ENCODE data around the gene ETFDH. TPM values are rescaled to one million over a fixed set of nuclear protein-coding genes. Genes with fewer than 3 reads are reported as not detected.
"Not testable (repeated sequence)": the region's sequence is repeated elsewhere in the genome, so short reads cannot be mapped to it uniquely, and the experiment has no call there.

Gene ETFDH
- total RNA-seq, 2 experiments from 2014 or later, result 19.5 to 21.2 TPM

- POLR2A ChIA-PET; H3K4me3 Mint-ChIP-seq; ATAC-seq; H3K9me3 Mint-ChIP-seq (ENCODE audit: insufficient read depth); DNase-seq; H3K4me1 Mint-ChIP-seq (ENCODE audit: low read depth); H3K27me3 Mint-ChIP-seq (ENCODE audit: low read depth); CTCF ChIA-PET; H3K27ac Mint-ChIP-seq: not testable (repeated sequence)
- peaks cover 22% of the 10 kb centered on the region for H3K36me3 Mint-ChIP-seq (ENCODE audit: low read depth)
These were observed 8.1 kb upstream of the ETFDH start for GRCh38 chr4:158663707-158664625.

GRCh38 chr4:158664806-158665205 is 7.3 kb upstream of the ETFDH start:
- Mint-ChIP-seq H3K27ac (no peak overlapping the region), H3K27me3 (ENCODE audit: low read depth) (no peaks in the 10 kb centered on the region), H3K9me3 (ENCODE audit: insufficient read depth) (no peaks in the 10 kb centered on the region), H3K4me1 (ENCODE audit: low read depth) (peaks cover 14% of the 10 kb centered on the region), H3K36me3 (ENCODE audit: low read depth) (peaks cover 24% of the 10 kb centered on the region), H3K4me3 (no peak overlapping the region)
- ChIA-PET CTCF (no interaction called here), POLR2A (no interaction called here)
- DNase-seq (no peak), ATAC-seq (no peak)

GRCh38 chr4:158666892-158667291 is 5.2 kb upstream of the ETFDH start:
- Mint-ChIP-seq H3K4me1 (ENCODE audit: low read depth) (peaks cover 24% of the 10 kb centered on the region), H3K27ac (no peak overlapping the region), H3K27me3 (ENCODE audit: low read depth) (no peaks in the 10 kb centered on the region), H3K9me3 (ENCODE audit: insufficient read depth) (no peaks in the 10 kb centered on the region), H3K4me3 (no peak overlapping the region), H3K36me3 (ENCODE audit: low read depth) (peaks cover 24% of the 10 kb centered on the region)
- ATAC-seq, result no peak
- ChIA-PET POLR2A (interaction anchor here (0.7 kb wide), 1 partner anchor 73 kb away, joined by 4 read pairs; no protein-coding TSS in a partner anchor), CTCF (interaction anchor here (1.0 kb wide), 1 partner anchor 21 kb away, joined by 3 read pairs; no protein-coding TSS in a partner anchor)
- no peak for DNase-seq

DNA sequence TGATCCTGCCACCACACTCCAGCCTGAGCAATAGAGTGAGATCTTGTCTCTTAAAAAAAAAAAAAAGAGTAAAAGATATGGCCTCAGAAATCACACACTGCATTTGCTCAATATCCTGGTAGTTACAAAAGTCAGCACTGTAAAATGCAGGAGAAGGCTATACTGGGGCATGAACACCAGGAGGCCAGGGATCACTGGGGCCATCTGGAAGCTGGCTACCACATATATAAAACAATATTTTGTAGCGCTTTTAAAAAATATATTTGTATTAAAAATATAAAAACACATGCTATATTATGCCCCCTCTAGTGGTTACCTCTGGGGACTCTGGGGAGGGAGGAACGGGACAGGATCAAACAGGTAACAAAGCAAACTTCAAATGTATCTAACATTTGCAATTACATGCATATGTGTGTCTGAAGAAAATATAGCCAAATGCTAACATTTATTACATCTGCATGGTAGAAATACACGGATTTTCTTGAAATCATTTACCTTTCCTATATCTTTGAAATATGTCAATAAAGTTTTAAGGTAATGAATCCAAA is 4.4 kb upstream of the ETFDH start:
- Mint-ChIP-seq H3K4me1 (ENCODE audit: low read depth) (peaks cover 29% of the 10 kb centered on the region), H3K27me3 (ENCODE audit: low read depth) (no peaks in the 10 kb centered on the region), H3K27ac (no peak overlapping the region), H3K4me3 (no peak overlapping the region), H3K9me3 (ENCODE audit: insufficient read depth) (no peaks in the 10 kb centered on the region), H3K36me3 (ENCODE audit: low read depth) (peaks cover 24% of the 10 kb centered on the region)
- ATAC-seq (no peak), DNase-seq (peak; percentile 39)
- POLR2A ChIA-PET, result interaction anchor here (0.7 kb wide), 1 partner anchor 72 kb away, joined by 4 read pairs; no protein-coding TSS in a partner anchor
- CTCF ChIA-PET, result no interaction called here

GRCh38 chr4:158669310-158669709 is 2.8 kb upstream of the ETFDH start:
- Mint-ChIP-seq H3K27me3 (ENCODE audit: low read depth) (no peaks in the 10 kb centered on the region), H3K36me3 (ENCODE audit: low read depth) (peaks cover 24% of the 10 kb centered on the region), H3K27ac (no peak overlapping the region), H3K9me3 (ENCODE audit: insufficient read depth) (no peaks in the 10 kb centered on the region), H3K4me1 (ENCODE audit: low read depth) (peaks cover 30% of the 10 kb centered on the region), H3K4me3 (no peak overlapping the region)
- DNase-seq (no peak), ATAC-seq (no peak)
- CTCF ChIA-PET, result no interaction called here
- POLR2A ChIA-PET, result interaction anchor here (1.5 kb wide), 1 partner anchor 54 kb away, joined by 4 read pairs; no protein-coding TSS in a partner anchor

- ATAC-seq (peak; percentile 13), DNase-seq (peak; percentile 66)
- Mint-ChIP-seq H3K27me3 (ENCODE audit: low read depth) (no peaks in the 10 kb centered on the region), H3K27ac (peak overlapping the region; percentile 97), H3K9me3 (ENCODE audit: insufficient read depth) (no peaks in the 10 kb centered on the region), H3K4me3 (peak overlapping the region; percentile 97), H3K4me1 (ENCODE audit: low read depth) (peaks cover 34% of the 10 kb centered on the region), H3K36me3 (ENCODE audit: low read depth) (peaks cover 12% of the 10 kb centered on the region)
- ChIA-PET POLR2A (interaction anchor here (0.8 to 1.4 kb wide), 3 partner anchors 10 to 402 kb away, joined by 3 to 4 read pairs (median 3); no protein-coding TSS in a partner anchor), CTCF (interaction anchor here (0.9 to 1.3 kb wide), 2 partner anchors 10 to 53 kb away, joined by 3 to 4 read pairs; no protein-coding TSS in a partner anchor)
These were observed 976 bp upstream of the ETFDH start for GRCh38 chr4:158670975-158671664.

- CTCF ChIA-PET, result interaction anchor here (0.9 to 1.3 kb wide), 2 partner anchors 9 to 52 kb away, joined by 3 to 4 read pairs; no protein-coding TSS in a partner anchor
- POLR2A ChIA-PET, result interaction anchor here (0.8 to 1.4 kb wide), 3 partner anchors 9 to 402 kb away, joined by 3 to 4 read pairs (median 3); no protein-coding TSS in a partner anchor
- ATAC-seq (no peak), DNase-seq (no peak)
- H3K36me3 Mint-ChIP-seq (ENCODE audit: low read depth), result peaks cover 9% of the 10 kb centered on the region
- peak within 1 kb of the TSS; percentile 97 for H3K4me3 Mint-ChIP-seq
- H3K27ac Mint-ChIP-seq, result peak within 1 kb of the TSS; percentile 97
- no peaks in the 10 kb centered on the region for H3K9me3 Mint-ChIP-seq (ENCODE audit: insufficient read depth)
- H3K4me1 Mint-ChIP-seq (ENCODE audit: low read depth), result peaks cover 34% of the 10 kb centered on the region
- H3K27me3 Mint-ChIP-seq (ENCODE audit: low read depth), result no peaks in the 10 kb centered on the region
These were observed 506 bp upstream of the ETFDH start, which contains the start of gene C4orf46 for GRCh38 chr4:158671665-158671914. Gene C4orf46, minus strand, starts transcription at chr4:158671887. Its CDS starts 86 bp downstream, at chr4:158671801.

DNA sequence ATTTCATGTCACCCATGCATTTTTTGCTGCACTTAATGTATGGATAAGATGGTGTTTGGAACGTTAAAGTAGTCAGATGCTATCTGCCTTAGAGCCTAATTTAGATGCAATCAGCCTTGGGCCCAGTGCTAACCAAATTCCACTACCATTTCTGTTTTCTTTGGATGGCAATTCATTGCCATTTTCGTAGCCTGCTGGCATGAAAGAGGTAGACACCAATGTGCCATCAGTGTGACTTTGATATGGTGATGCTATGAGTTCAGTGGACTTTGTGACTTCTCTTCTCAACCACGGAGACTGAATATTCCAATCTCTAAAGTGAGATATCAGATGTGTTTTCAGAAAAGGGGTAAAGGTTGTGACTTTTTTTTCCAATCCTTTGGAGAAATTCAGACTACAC is 1.5 kb downstream of the ETFDH start:
- ATAC-seq (no peak), DNase-seq (no peak)
- ChIA-PET POLR2A (no interaction called here), CTCF (no interaction called here)
- H3K4me3 Mint-ChIP-seq, result no peak overlapping the region
- no peaks in the 10 kb centered on the region for H3K27me3 Mint-ChIP-seq (ENCODE audit: low read depth)
- H3K4me1 Mint-ChIP-seq (ENCODE audit: low read depth), result peaks cover 30% of the 10 kb centered on the region
- H3K27ac Mint-ChIP-seq, result no peak overlapping the region
- H3K9me3 Mint-ChIP-seq (ENCODE audit: insufficient read depth), result no peaks in the 10 kb centered on the region
- H3K36me3 Mint-ChIP-seq (ENCODE audit: low read depth), result peaks cover 3% of the 10 kb centered on the region

- Mint-ChIP-seq H3K4me1 (ENCODE audit: low read depth) (peaks cover 14% of the 10 kb centered on the region), H3K9me3 (ENCODE audit: insufficient read depth) (no peaks in the 10 kb centered on the region), H3K4me3 (no peak overlapping the region), H3K27me3 (ENCODE audit: low read depth) (no peaks in the 10 kb centered on the region), H3K27ac (no peak overlapping the region), H3K36me3 (ENCODE audit: low read depth) (peaks cover 3% of the 10 kb centered on the region)
- ChIA-PET CTCF (no interaction called here), POLR2A (no interaction called here)
- DNase-seq (no peak), ATAC-seq (no peak)
These were observed 4.0 kb downstream of the ETFDH start for GRCh38 chr4:158676076-158676475.

DNA sequence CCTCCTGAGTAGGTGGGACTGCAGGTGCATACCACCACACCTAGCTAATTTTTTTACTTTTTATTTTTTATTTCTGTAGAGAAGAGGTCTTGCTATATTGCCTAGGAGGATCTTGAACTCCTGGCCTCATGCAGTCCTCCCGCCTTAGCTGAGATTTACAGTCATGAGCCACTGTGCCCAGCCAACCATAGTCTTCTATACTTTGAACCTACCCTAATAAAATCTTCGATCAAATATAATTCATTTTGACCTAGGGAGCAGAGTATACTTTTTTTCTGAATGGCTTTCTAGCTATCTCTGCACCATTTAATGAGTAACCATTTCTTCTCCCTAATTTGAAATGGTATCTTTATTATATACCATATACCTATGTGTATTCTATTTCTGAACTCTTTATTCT is 6.7 kb downstream of the ETFDH start:
- Mint-ChIP-seq H3K4me3 (no peak overlapping the region), H3K36me3 (ENCODE audit: low read depth) (peaks cover 3% of the 10 kb centered on the region), H3K4me1 (ENCODE audit: low read depth) (peaks cover 4% of the 10 kb centered on the region), H3K27ac (no peak overlapping the region), H3K9me3 (ENCODE audit: insufficient read depth) (no peaks in the 10 kb centered on the region), H3K27me3 (ENCODE audit: low read depth) (no peaks in the 10 kb centered on the region)
- no peak for DNase-seq
- CTCF ChIA-PET, result no interaction called here
- POLR2A ChIA-PET, result no interaction called here
- no peak for ATAC-seq

DNA sequence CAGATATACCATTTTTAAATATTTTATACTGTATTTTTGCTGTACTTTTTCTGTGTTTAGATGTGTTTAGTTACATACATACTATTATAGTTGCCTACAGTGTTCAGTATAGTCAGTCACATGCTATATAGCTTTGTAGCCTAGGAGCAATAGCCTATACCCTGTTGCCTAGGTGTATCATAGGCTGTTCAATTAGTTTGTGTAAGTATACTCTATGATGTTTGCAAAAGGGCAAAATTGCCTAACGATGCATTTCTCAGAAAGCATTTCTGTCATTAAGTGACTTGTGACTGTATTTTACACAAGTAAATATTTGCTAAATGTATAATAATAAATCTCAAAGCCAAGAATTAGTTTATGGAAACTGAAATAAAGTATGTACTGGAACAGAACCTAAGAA is 9.5 kb downstream of the ETFDH start:
- ATAC-seq (no peak), DNase-seq (no peak)
- Mint-ChIP-seq H3K27ac (no peak overlapping the region), H3K4me1 (ENCODE audit: low read depth) (no peaks in the 10 kb centered on the region), H3K4me3 (no peak overlapping the region), H3K27me3 (ENCODE audit: low read depth) (no peaks in the 10 kb centered on the region), H3K9me3 (ENCODE audit: insufficient read depth) (no peaks in the 10 kb centered on the region), H3K36me3 (ENCODE audit: low read depth) (peaks cover 3% of the 10 kb centered on the region)
- CTCF ChIA-PET, result interaction anchor here (0.8 to 1.6 kb wide), 3 partner anchors 8 to 522 kb away, joined by 3 read pairs; no protein-coding TSS in a partner anchor
- POLR2A ChIA-PET, result interaction anchor here (1.5 kb wide), 1 partner anchor 11 kb away, joined by 4 read pairs; no protein-coding TSS in a partner anchor

Data from activated CD8-positive, alpha-beta T cell treated with anti-CD3 and anti-CD28 coated beads, Interleukin-2, amount 10 ng/mL, durations not matched to agents 7 days and 5 days (primary cell).